ENCODE measurements around the gene CNOT2.

The CNOT2 gene

GRCh38 chr12:70251661-70252060 lies 8.4 kb downstream of the CNOT2 start:
- no peaks in the 10 kb centered on the region for H3K4me1 ChIP-seq (ENCODE audit: control insufficient read depth, insufficient read depth, low read length)
- no peak overlapping the region for H3K4me3 ChIP-seq (ENCODE audit: low read length in 2 of 2)
- no peak overlapping the region for H3K27ac ChIP-seq (ENCODE audit: low read length)
- no peak overlapping the region for H3K9ac ChIP-seq (ENCODE audit: low read length in 2 of 2)
- H3K9me3 ChIP-seq (ENCODE audit: control insufficient read depth in 2 of 2, low read length in 2 of 2) = no peaks in the 10 kb centered on the region
- no peaks in the 10 kb centered on the region for H3K27me3 ChIP-seq (ENCODE audit: control insufficient read depth in 1 of 2, insufficient read depth in 2 of 2, low read length in 2 of 2)
- peaks cover 0 to 3% of the 10 kb centered on the region in 2 donors for H3K36me3 ChIP-seq (ENCODE audit: control insufficient read depth in 2 of 2, insufficient read depth in 2 of 2, low read length in 2 of 2)

- no peaks in the 10 kb centered on the region for H3K27me3 ChIP-seq (ENCODE audit: control insufficient read depth in 1 of 2, insufficient read depth in 2 of 2, low read length in 2 of 2)
- no peak overlapping the region for H3K4me3 ChIP-seq (ENCODE audit: low read length in 2 of 2)
- no peaks in the 10 kb centered on the region for H3K36me3 ChIP-seq (ENCODE audit: control insufficient read depth in 2 of 2, insufficient read depth in 2 of 2, low read length in 2 of 2)
- no peak overlapping the region for H3K9ac ChIP-seq (ENCODE audit: low read length in 2 of 2)
- H3K27ac ChIP-seq (ENCODE audit: low read length) = no peak overlapping the region
- no peaks in the 10 kb centered on the region for H3K4me1 ChIP-seq (ENCODE audit: control insufficient read depth, insufficient read depth, low read length)
- no peaks in the 10 kb centered on the region for H3K9me3 ChIP-seq (ENCODE audit: control insufficient read depth in 2 of 2, low read length in 2 of 2)
These were observed 9.6 kb downstream of the CNOT2 start for GRCh38 chr12:70252832-70253231.

GRCh38 chr12:70254225-70254624 lies 11.0 kb downstream of the CNOT2 start:
- Histone ChIP-seq H3K9ac (ENCODE audit: low read length in 2 of 2) (no peak overlapping the region), H3K4me3 (ENCODE audit: low read length in 2 of 2) (no peak overlapping the region), H3K4me1 (ENCODE audit: control insufficient read depth, insufficient read depth, low read length) (no peaks in the 10 kb centered on the region), H3K36me3 (ENCODE audit: control insufficient read depth in 2 of 2, insufficient read depth in 2 of 2, low read length in 2 of 2) (no peaks in the 10 kb centered on the region), H3K27me3 (ENCODE audit: control insufficient read depth in 1 of 2, insufficient read depth in 2 of 2, low read length in 2 of 2) (no peaks in the 10 kb centered on the region), H3K27ac (ENCODE audit: low read length) (no peak overlapping the region), H3K9me3 (ENCODE audit: control insufficient read depth in 2 of 2, low read length in 2 of 2) (no peaks in the 10 kb centered on the region)

- Histone ChIP-seq H3K4me1 (ENCODE audit: control insufficient read depth, insufficient read depth, low read length) (no peaks in the 10 kb centered on the region), H3K27ac (ENCODE audit: low read length) (no peak overlapping the region), H3K9me3 (ENCODE audit: control insufficient read depth in 2 of 2, low read length in 2 of 2) (no peaks in the 10 kb centered on the region), H3K27me3 (ENCODE audit: control insufficient read depth in 1 of 2, insufficient read depth in 2 of 2, low read length in 2 of 2) (no peaks in the 10 kb centered on the region), H3K4me3 (ENCODE audit: low read length in 2 of 2) (no peak overlapping the region), H3K9ac (ENCODE audit: low read length in 2 of 2) (no peak overlapping the region), H3K36me3 (ENCODE audit: control insufficient read depth in 2 of 2, insufficient read depth in 2 of 2, low read length in 2 of 2) (no peaks in the 10 kb centered on the region)
These were observed 11.6 kb downstream of the CNOT2 start for GRCh38 chr12:70254846-70255245.

GRCh38 chr12:70255311-70255710 lies 12.1 kb downstream of the CNOT2 start:
- Histone ChIP-seq H3K27ac (ENCODE audit: low read length) (no peak overlapping the region), H3K4me3 (ENCODE audit: low read length in 2 of 2) (no peak overlapping the region), H3K36me3 (ENCODE audit: control insufficient read depth in 2 of 2, insufficient read depth in 2 of 2, low read length in 2 of 2) (no peaks in the 10 kb centered on the region), H3K9ac (ENCODE audit: low read length in 2 of 2) (no peak overlapping the region), H3K4me1 (ENCODE audit: control insufficient read depth, insufficient read depth, low read length) (no peaks in the 10 kb centered on the region), H3K27me3 (ENCODE audit: control insufficient read depth in 1 of 2, insufficient read depth in 2 of 2, low read length in 2 of 2) (no peaks in the 10 kb centered on the region), H3K9me3 (ENCODE audit: control insufficient read depth in 2 of 2, low read length in 2 of 2) (no peaks in the 10 kb centered on the region)

- no peak overlapping the region for H3K27ac ChIP-seq (ENCODE audit: low read length)
- H3K4me1 ChIP-seq (ENCODE audit: control insufficient read depth, insufficient read depth, low read length) = no peaks in the 10 kb centered on the region
- no peaks in the 10 kb centered on the region for H3K27me3 ChIP-seq (ENCODE audit: control insufficient read depth in 1 of 2, insufficient read depth in 2 of 2, low read length in 2 of 2)
- H3K9ac ChIP-seq (ENCODE audit: low read length in 2 of 2) = no peak overlapping the region
- H3K4me3 ChIP-seq (ENCODE audit: low read length in 2 of 2) = no peak overlapping the region
- no peaks in the 10 kb centered on the region for H3K36me3 ChIP-seq (ENCODE audit: control insufficient read depth in 2 of 2, insufficient read depth in 2 of 2, low read length in 2 of 2)
- H3K9me3 ChIP-seq (ENCODE audit: control insufficient read depth in 2 of 2, low read length in 2 of 2) = no peaks in the 10 kb centered on the region
These were observed 15.6 kb downstream of the CNOT2 start for GRCh38 chr12:70258605-70259403.

GRCh38 chr12:70260646-70261045 lies 17.4 kb downstream of the CNOT2 start:
- H3K27me3 ChIP-seq (ENCODE audit: control insufficient read depth in 1 of 2, insufficient read depth in 2 of 2, low read length in 2 of 2) = no peaks in the 10 kb centered on the region
- no peak overlapping the region for H3K27ac ChIP-seq (ENCODE audit: low read length)
- H3K9me3 ChIP-seq (ENCODE audit: control insufficient read depth in 2 of 2, low read length in 2 of 2) = no peaks in the 10 kb centered on the region
- no peaks in the 10 kb centered on the region for H3K36me3 ChIP-seq (ENCODE audit: control insufficient read depth in 2 of 2, insufficient read depth in 2 of 2, low read length in 2 of 2)
- H3K4me1 ChIP-seq (ENCODE audit: control insufficient read depth, insufficient read depth, low read length) = no peaks in the 10 kb centered on the region
- no peak overlapping the region for H3K4me3 ChIP-seq (ENCODE audit: low read length in 2 of 2)
- no peak overlapping the region for H3K9ac ChIP-seq (ENCODE audit: low read length in 2 of 2)

- H3K4me3 ChIP-seq (ENCODE audit: low read length in 2 of 2) = no peak overlapping the region
- no peak overlapping the region for H3K27ac ChIP-seq (ENCODE audit: low read length)
- H3K9ac ChIP-seq (ENCODE audit: low read length in 2 of 2) = no peak overlapping the region
- no peaks in the 10 kb centered on the region for H3K4me1 ChIP-seq (ENCODE audit: control insufficient read depth, insufficient read depth, low read length)
- no peaks in the 10 kb centered on the region for H3K36me3 ChIP-seq (ENCODE audit: control insufficient read depth in 2 of 2, insufficient read depth in 2 of 2, low read length in 2 of 2)
- H3K9me3 ChIP-seq (ENCODE audit: control insufficient read depth in 2 of 2, low read length in 2 of 2) = no peaks in the 10 kb centered on the region
- no peaks in the 10 kb centered on the region for H3K27me3 ChIP-seq (ENCODE audit: control insufficient read depth in 1 of 2, insufficient read depth in 2 of 2, low read length in 2 of 2)
These were observed 21.0 kb downstream of the CNOT2 start for GRCh38 chr12:70264067-70264867.

GRCh38 chr12:70265132-70265531 lies 21.9 kb downstream of the CNOT2 start:
- no peaks in the 10 kb centered on the region for H3K4me1 ChIP-seq (ENCODE audit: control insufficient read depth, insufficient read depth, low read length)
- H3K9ac ChIP-seq (ENCODE audit: low read length in 2 of 2) = no peak overlapping the region
- H3K36me3 ChIP-seq (ENCODE audit: control insufficient read depth in 2 of 2, insufficient read depth in 2 of 2, low read length in 2 of 2) = no peaks in the 10 kb centered on the region
- no peaks in the 10 kb centered on the region for H3K27me3 ChIP-seq (ENCODE audit: control insufficient read depth in 1 of 2, insufficient read depth in 2 of 2, low read length in 2 of 2)
- no peak overlapping the region for H3K27ac ChIP-seq (ENCODE audit: low read length)
- no peaks in the 10 kb centered on the region for H3K9me3 ChIP-seq (ENCODE audit: control insufficient read depth in 2 of 2, low read length in 2 of 2)
- no peak overlapping the region for H3K4me3 ChIP-seq (ENCODE audit: low read length in 2 of 2)

- Histone ChIP-seq H3K9me3 (ENCODE audit: control insufficient read depth in 2 of 2, low read length in 2 of 2) (no peaks in the 10 kb centered on the region), H3K27ac (ENCODE audit: low read length) (no peak overlapping the region), H3K27me3 (ENCODE audit: control insufficient read depth in 1 of 2, insufficient read depth in 2 of 2, low read length in 2 of 2) (no peaks in the 10 kb centered on the region), H3K36me3 (ENCODE audit: control insufficient read depth in 2 of 2, insufficient read depth in 2 of 2, low read length in 2 of 2) (no peaks in the 10 kb centered on the region), H3K9ac (ENCODE audit: low read length in 2 of 2) (no peak overlapping the region), H3K4me1 (ENCODE audit: control insufficient read depth, insufficient read depth, low read length) (no peaks in the 10 kb centered on the region), H3K4me3 (ENCODE audit: low read length in 2 of 2) (no peak overlapping the region)
These were observed 24.3 kb downstream of the CNOT2 start for GRCh38 chr12:70267550-70267949.

GRCh38 chr12:70268972-70269371 lies 25.7 kb downstream of the CNOT2 start:
- H3K27ac ChIP-seq (ENCODE audit: low read length) = no peak overlapping the region
- no peaks in the 10 kb centered on the region for H3K27me3 ChIP-seq (ENCODE audit: control insufficient read depth in 1 of 2, insufficient read depth in 2 of 2, low read length in 2 of 2)
- no peaks in the 10 kb centered on the region for H3K4me1 ChIP-seq (ENCODE audit: control insufficient read depth, insufficient read depth, low read length)
- H3K36me3 ChIP-seq (ENCODE audit: control insufficient read depth in 2 of 2, insufficient read depth in 2 of 2, low read length in 2 of 2) = no peaks in the 10 kb centered on the region
- no peak overlapping the region for H3K9ac ChIP-seq (ENCODE audit: low read length in 2 of 2)
- no peaks in the 10 kb centered on the region for H3K9me3 ChIP-seq (ENCODE audit: control insufficient read depth in 2 of 2, low read length in 2 of 2)
- no peak overlapping the region for H3K4me3 ChIP-seq (ENCODE audit: low read length in 2 of 2)
